ENCODE measurements around the gene CXCL10. TPM values are rescaled to one million over a fixed set of nuclear protein-coding genes. Genes with fewer than 3 reads are reported as not detected.

Gene CXCL10
- total and polyA plus RNA-seq, 9 of the 15 experiments (the other 6 are each of a cell fraction or from before 2014, with no cell fraction given): 0.06 to 0.18 (median 0.08) TPM; not detected in 6

DNA sequence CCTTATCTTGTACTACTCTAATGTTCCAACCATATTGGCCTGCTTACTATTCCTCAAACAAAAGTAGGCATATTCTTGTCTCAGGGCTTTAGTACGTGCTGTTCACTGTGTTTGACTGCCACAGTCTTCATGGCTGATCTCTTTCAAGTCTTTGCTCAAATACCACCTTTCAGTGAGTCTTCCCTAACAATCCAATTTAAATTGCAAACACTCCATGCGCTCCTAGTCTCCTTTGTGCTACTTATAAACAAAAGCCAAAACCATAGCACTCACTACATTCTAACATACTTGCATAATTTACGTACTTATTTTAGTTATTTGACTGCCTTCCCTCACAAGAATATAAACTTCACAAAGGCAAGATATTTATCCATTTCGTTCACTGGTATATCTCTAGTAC is 49.5 kb upstream of the CXCL10 start:
- ChIA-PET POLR2A (no interaction called here), CTCF (ENCODE audit: low intra/inter-chr PET ratio) (no interaction called here)
- TF ChIP-seq ZNF311 (CRISPR knock-in tag; IDR thresholded peaks at IDR 0.05) (no peak), SIN3B (IDR thresholded peaks at IDR 0.05; ENCODE audit: low read depth) (no peak), MEIS2 (IDR thresholded peaks at IDR 0.05; ENCODE audit: partially characterized antibody) (no peak), STAT5A (IDR thresholded peaks at IDR 0.05; ENCODE audit: borderline replicate concordance, low read length) (no peak), MYC (IDR thresholded peaks at IDR 0.05; ENCODE audit: low read depth, low read length) (no peak), MYC (CRISPR knock-in tag; IDR thresholded peaks at IDR 0.05; ENCODE audit: borderline replicate concordance, low read depth) (no peak), ETV6 (IDR thresholded peaks at IDR 0.05; ENCODE audit: borderline replicate concordance in 1 of 2, low read depth in 2 of 2, low read length in 1 of 2) (no peak), ETV6 (CRISPR knock-in tag; IDR thresholded peaks at IDR 0.05; ENCODE audit: borderline replicate concordance) (no peak)
- TF ChIP-seq, protein P1, sequence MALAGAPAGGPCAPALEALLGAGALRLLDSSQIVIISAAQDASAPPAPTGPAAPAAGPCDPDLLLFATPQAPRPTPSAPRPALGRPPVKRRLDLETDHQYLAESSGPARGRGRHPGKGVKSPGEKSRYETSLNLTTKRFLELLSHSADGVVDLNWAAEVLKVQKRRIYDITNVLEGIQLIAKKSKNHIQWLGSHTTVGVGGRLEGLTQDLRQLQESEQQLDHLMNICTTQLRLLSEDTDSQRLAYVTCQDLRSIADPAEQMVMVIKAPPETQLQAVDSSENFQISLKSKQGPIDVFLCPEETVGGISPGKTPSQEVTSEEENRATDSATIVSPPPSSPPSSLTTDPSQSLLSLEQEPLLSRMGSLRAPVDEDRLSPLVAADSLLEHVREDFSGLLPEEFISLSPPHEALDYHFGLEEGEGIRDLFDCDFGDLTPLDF (CRISPR knock-in tag; IDR thresholded peaks at IDR 0.05): no peak
- TF ChIP-seq, protein P2, sequence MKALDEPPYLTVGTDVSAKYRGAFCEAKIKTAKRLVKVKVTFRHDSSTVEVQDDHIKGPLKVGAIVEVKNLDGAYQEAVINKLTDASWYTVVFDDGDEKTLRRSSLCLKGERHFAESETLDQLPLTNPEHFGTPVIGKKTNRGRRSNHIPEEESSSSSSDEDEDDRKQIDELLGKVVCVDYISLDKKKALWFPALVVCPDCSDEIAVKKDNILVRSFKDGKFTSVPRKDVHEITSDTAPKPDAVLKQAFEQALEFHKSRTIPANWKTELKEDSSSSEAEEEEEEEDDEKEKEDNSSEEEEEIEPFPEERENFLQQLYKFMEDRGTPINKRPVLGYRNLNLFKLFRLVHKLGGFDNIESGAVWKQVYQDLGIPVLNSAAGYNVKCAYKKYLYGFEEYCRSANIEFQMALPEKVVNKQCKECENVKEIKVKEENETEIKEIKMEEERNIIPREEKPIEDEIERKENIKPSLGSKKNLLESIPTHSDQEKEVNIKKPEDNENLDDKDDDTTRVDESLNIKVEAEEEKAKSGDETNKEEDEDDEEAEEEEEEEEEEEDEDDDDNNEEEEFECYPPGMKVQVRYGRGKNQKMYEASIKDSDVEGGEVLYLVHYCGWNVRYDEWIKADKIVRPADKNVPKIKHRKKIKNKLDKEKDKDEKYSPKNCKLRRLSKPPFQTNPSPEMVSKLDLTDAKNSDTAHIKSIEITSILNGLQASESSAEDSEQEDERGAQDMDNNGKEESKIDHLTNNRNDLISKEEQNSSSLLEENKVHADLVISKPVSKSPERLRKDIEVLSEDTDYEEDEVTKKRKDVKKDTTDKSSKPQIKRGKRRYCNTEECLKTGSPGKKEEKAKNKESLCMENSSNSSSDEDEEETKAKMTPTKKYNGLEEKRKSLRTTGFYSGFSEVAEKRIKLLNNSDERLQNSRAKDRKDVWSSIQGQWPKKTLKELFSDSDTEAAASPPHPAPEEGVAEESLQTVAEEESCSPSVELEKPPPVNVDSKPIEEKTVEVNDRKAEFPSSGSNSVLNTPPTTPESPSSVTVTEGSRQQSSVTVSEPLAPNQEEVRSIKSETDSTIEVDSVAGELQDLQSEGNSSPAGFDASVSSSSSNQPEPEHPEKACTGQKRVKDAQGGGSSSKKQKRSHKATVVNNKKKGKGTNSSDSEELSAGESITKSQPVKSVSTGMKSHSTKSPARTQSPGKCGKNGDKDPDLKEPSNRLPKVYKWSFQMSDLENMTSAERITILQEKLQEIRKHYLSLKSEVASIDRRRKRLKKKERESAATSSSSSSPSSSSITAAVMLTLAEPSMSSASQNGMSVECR (CRISPR knock-in tag; IDR thresholded peaks at IDR 0.05): no peak
- intact Hi-C loops (cut with micrococcal nuclease): no loop called here
- Histone ChIP-seq H3K27ac (ENCODE audit: extremely low read depth, low read depth, low read length) (no peak overlapping the region), H3K36me3 (ENCODE audit: control insufficient read depth, insufficient read depth, low read length) (no peaks in the 10 kb centered on the region), H4K20me1 (replicated peaks; ENCODE audit: control insufficient read depth, insufficient read depth, low read length) (no peaks in the 10 kb centered on the region), H3K79me2 (ENCODE audit: control insufficient read depth, insufficient read depth, low read length) (no peaks in the 10 kb centered on the region), H3K4me1 (replicated peaks in 1 of 2; ENCODE audit: control insufficient read depth in 2 of 2, insufficient read depth in 2 of 2, low read length in 2 of 2) (no peaks in the 10 kb centered on the region), H2AFZ (ENCODE audit: low read depth, low read length) (no peak overlapping the region), H3K4me3 (no peak overlapping the region), H3K9me3 (replicated peaks; ENCODE audit: control insufficient read depth, insufficient read depth, low read depth, low read length) (no peaks in the 10 kb centered on the region), H3K9me1 (ENCODE audit: control insufficient read depth, insufficient read depth, low read length) (no peaks in the 10 kb centered on the region), H3K4me2 (ENCODE audit: insufficient read depth, low read length) (no peak overlapping the region), H3K27me3 (ENCODE audit: control insufficient read depth in 2 of 2, insufficient read depth in 2 of 2, low read length in 2 of 2) (no peaks in the 10 kb centered on the region), H3K9ac (ENCODE audit: insufficient read depth in 1 of 2, low read depth in 2 of 2, low read length in 2 of 2) (no peak overlapping the region)
- no peak for DNase-seq (ENCODE audit: extremely low read depth in 1 of 4, low spot score in 3 of 4)
- in situ Hi-C loops (cut with MboI): no loop called here
- WGBS (ENCODE audit: insufficient coverage, low coverage, missing lambda C conversion rate): 23% methylated on average over 4 of the region's 4 CpGs
- BruUV-seq (replicated peaks): no TSS peak
- no peak for FAIRE-seq
- ATAC-seq: no peak

Measured in K562 (cell line).